K562 (cell line): ENCODE results near the gene SLC26A6. TPM values are rescaled to one million over a fixed set of nuclear protein-coding genes. Genes with fewer than 3 reads are reported as not detected.

Experiments used
- ESRRA ChIP-seq: fragments of 450-650 bp; IDR thresholded peaks from 2 replicates; pipeline ENCODE4 v1.6.1; 2014; ENCODE audit warnings: low read depth, mild to moderate bottlenecking, moderate library complexity, borderline replicate concordance
- ESRRB ChIP-seq: fragments of 250-450 bp; sonication (Bioruptor Pico); IDR thresholded peaks from 2 replicates; pipeline ENCODE4 v1.5.0; 2020; ENCODE audit warnings: mild to moderate bottlenecking, moderate library complexity, borderline replicate concordance
- MAFF ChIP-seq: IDR thresholded peaks from 2 replicates; pipeline ENCODE4 v1.6.1; 2012; ENCODE audit warnings: low read length, improper control_type of control experiment
- RBBP5 ChIP-seq: fragments of 200-600 bp; sonication (generic); IDR thresholded peaks from 2 replicates; pipeline ENCODE4 v1.6.1; 2012; ENCODE audit warnings: borderline replicate concordance, mild to moderate bottlenecking, low read length, control low read depth, inconsistent platforms; ENCODE audit not compliant: insufficient read depth, poor library complexity, severe bottlenecking
- SIN3B ChIP-seq: fragments of 450-650 bp; IDR thresholded peaks from 2 replicates; pipeline ENCODE4 v1.6.1; 2017; ENCODE audit warnings: low read depth, mild to moderate bottlenecking, moderate library complexity
- ZBTB17 ChIP-seq: fragments of 450-650 bp; formaldehyde crosslinking; IDR thresholded peaks from 2 replicates; pipeline ENCODE4 v1.4.0; 2020; ENCODE audit warnings: mild to moderate bottlenecking
- ZNF79 ChIP-seq: fragments of 250-450 bp; sonication (Bioruptor Pico); IDR thresholded peaks from 2 replicates; pipeline ENCODE4 v1.4.0; 2020; ENCODE audit warnings: low read depth, mild to moderate bottlenecking, moderate library complexity
- ZSCAN32 ChIP-seq: fragments of 450-650 bp; formaldehyde crosslinking; IDR thresholded peaks from 2 replicates; pipeline ENCODE4 v1.4.0; 2020; ENCODE audit warnings: mild to moderate bottlenecking, moderate library complexity
- polyA plus RNA-seq, 8 experiments: library from polyadenylated mRNA; depleted of rRNA in 4 of 8; stranded (reverse) in 5 of 8; unstranded in 3 of 8; fragments of >200 nt; fragmentation: Nextera tagmentation in 2 of 8; fragmentation: Illumina TruSeq in 1 of 8; extraction: Ambion mirVana in 2 of 8; extraction: Trizol in 1 of 8; gene quantifications; 2 replicates each; pipeline versions ENCODE4 v1.2.1 to v1.2.3, GENCODE V29; 2011 to 2014; ENCODE audit warnings: inconsistent platforms in 1 of 8, missing spikeins in 1 of 8
- total RNA-seq, 7 experiments: library from RNA; depleted of rRNA in 6 of 7; stranded (reverse); fragments of >200 nt in 6 of 7; fragmentation: Illumina TruSeq in 2 of 7; extraction: Trizol in 2 of 7; gene quantifications; 2 replicates each; pipeline versions ENCODE4 v1.2.1 to v1.2.3, GENCODE V29; 2011 to 2021; ENCODE audit warnings: low replicate concordance in 1 of 7
- TF ChIP-seq, protein P1 (sequence below), 3 experiments: fragments of 200-800 bp in 1 of 3; sonication (Bioruptor generic) in 1 of 3; sonication (generic) in 1 of 3; formaldehyde crosslinking in 1 of 3; IDR thresholded peaks; 2 replicates each; pipeline versions ENCODE4 v1.6.1 to v1.8.0; 2016 to 2022; ENCODE audit warnings: mild to moderate bottlenecking in 2 of 3, missing compliant biosample characterization in 2 of 3, missing genetic modification characterization in 2 of 3, missing genetic modification reagents in 1 of 3
- TF ChIP-seq, protein P2 (sequence below): fragments of 450-650 bp; formaldehyde crosslinking; IDR thresholded peaks from 2 replicates; pipeline ENCODE4 v1.4.0; 2020; ENCODE audit warnings: mild to moderate bottlenecking, moderate library complexity
- TF ChIP-seq, protein P3 (sequence below): fragments of 250-450 bp; sonication (Bioruptor Pico); IDR thresholded peaks from 2 replicates; pipeline ENCODE4 v1.4.0; 2020; ENCODE audit warnings: mild to moderate bottlenecking, moderate library complexity
- TF ChIP-seq, protein P4 (sequence below): fragments of 250-450 bp; sonication (Bioruptor Pico); IDR thresholded peaks from 2 replicates; pipeline ENCODE4 v1.8.0; 2022; ENCODE audit warnings: inconsistent platforms, mild to moderate bottlenecking, moderate library complexity, borderline replicate concordance

Gene SLC26A6
- total and polyA plus RNA-seq, 9 of the 15 experiments (the other 6 are each of a cell fraction or from before 2014, with no cell fraction given) = 2.1 to 27.2 (median 14.8) TPM

DNA sequence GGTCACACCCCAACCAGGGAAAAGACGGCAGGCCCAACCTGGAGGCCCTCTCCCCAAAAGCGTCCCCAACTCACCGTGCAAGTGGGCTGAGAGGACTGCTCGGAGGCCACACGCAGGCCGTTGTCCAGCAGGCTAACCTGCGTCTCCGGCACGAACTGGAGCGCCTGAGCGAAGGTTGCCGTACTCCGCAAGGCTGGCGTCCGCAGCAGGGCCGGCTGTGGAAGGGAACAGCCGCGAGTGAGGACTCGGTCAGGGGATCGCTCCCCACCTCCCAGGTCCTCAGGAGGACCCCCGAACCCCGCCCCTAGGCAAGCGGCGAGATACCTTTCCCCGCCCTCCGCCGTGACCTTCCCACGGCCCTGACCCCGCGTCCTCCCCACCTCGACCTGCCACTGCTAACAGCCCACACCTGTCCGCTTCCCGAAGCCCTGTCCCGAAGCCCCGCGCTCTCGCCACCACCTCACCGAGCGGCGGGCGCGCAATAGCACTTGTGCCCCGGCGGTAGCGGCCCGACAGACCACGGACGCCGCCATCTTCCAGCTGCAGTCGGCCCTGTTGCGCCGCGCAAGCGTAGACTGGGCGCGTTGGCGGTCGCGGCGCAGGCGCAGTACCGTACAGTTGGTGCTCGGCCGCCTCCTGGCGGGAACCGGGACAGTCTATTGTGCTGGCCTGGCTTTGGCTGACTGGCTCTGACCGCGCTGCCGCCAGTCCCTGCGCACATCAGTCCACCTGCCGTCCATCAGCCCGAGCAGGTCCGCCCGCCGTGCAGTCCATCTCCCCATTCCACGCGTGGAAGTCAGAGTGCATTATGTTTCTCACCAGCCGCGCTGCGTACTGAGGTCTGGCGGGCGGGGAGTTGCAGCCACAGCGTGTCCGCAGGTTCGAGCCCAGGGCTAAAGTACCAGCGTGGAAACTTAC lies 25.9 kb downstream of the SLC26A6 start, which contains the start of gene UQCRC1 (continued):
- TF ChIP-seq MAFF = no peak
- TF ChIP-seq ZSCAN32 (CRISPR knock-in tag) = no peak
- TF ChIP-seq, protein P1, sequence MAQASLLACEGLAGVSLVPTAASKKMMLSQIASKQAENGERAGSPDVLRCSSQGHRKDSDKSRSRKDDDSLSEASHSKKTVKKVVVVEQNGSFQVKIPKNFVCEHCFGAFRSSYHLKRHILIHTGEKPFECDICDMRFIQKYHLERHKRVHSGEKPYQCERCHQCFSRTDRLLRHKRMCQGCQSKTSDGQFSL (CRISPR knock-in tag; IDR thresholded peaks at IDR 0.05) = no peak
- TF ChIP-seq, protein P1 (tag; IDR thresholded peaks at IDR 0.05) = no peak
- peak; percentile 91 for TF ChIP-seq SIN3B
- TF ChIP-seq, protein P2, sequence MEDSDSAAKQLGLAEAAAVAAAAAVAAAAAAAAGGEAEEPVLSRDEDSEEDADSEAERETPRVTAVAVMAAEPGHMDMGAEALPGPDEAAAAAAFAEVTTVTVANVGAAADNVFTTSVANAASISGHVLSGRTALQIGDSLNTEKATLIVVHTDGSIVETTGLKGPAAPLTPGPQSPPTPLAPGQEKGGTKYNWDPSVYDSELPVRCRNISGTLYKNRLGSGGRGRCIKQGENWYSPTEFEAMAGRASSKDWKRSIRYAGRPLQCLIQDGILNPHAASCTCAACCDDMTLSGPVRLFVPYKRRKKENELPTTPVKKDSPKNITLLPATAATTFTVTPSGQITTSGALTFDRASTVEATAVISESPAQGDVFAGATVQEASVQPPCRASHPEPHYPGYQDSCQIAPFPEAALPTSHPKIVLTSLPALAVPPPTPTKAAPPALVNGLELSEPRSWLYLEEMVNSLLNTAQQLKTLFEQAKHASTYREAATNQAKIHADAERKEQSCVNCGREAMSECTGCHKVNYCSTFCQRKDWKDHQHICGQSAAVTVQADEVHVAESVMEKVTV (CRISPR knock-in tag) = no peak
- TF ChIP-seq, protein P3, sequence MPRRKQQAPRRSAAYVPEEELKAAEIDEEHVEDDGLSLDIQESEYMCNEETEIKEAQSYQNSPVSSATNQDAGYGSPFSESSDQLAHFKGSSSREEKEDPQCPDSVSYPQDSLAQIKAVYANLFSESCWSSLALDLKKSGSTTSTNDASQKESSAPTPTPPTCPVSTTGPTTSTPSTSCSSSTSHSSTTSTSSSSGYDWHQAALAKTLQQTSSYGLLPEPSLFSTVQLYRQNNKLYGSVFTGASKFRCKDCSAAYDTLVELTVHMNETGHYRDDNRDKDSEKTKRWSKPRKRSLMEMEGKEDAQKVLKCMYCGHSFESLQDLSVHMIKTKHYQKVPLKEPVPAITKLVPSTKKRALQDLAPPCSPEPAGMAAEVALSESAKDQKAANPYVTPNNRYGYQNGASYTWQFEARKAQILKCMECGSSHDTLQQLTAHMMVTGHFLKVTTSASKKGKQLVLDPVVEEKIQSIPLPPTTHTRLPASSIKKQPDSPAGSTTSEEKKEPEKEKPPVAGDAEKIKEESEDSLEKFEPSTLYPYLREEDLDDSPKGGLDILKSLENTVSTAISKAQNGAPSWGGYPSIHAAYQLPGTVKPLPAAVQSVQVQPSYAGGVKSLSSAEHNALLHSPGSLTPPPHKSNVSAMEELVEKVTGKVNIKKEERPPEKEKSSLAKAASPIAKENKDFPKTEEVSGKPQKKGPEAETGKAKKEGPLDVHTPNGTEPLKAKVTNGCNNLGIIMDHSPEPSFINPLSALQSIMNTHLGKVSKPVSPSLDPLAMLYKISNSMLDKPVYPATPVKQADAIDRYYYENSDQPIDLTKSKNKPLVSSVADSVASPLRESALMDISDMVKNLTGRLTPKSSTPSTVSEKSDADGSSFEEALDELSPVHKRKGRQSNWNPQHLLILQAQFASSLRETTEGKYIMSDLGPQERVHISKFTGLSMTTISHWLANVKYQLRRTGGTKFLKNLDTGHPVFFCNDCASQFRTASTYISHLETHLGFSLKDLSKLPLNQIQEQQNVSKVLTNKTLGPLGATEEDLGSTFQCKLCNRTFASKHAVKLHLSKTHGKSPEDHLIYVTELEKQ = no peak
- no peak; the same call in 1 of the 2 replicates for TF ChIP-seq ZBTB17 (CRISPR knock-in tag)
- TF ChIP-seq ESRRB = no peak
- TF ChIP-seq ZNF79 (CRISPR knock-in tag) = no peak
- peak; percentile 98 for TF ChIP-seq ESRRA
- TF ChIP-seq, protein P4, sequence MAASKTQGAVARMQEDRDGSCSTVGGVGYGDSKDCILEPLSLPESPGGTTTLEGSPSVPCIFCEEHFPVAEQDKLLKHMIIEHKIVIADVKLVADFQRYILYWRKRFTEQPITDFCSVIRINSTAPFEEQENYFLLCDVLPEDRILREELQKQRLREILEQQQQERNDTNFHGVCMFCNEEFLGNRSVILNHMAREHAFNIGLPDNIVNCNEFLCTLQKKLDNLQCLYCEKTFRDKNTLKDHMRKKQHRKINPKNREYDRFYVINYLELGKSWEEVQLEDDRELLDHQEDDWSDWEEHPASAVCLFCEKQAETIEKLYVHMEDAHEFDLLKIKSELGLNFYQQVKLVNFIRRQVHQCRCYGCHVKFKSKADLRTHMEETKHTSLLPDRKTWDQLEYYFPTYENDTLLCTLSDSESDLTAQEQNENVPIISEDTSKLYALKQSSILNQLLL = no peak
- TF ChIP-seq RBBP5 = peak; percentile 97
